Calu3 (cell line): ENCODE measurements around the gene COX11. TPM values are rescaled to one million over a fixed set of nuclear protein-coding genes. Genes with fewer than 3 reads are reported as not detected.

ENCODE experiments used
- BruUV-seq: library from RNA; stranded (reverse); fragments of 400-500 nt; replicated peaks from 2 replicates; lab custom pipeline; 2021; lab: Mats Ljungman, UMichigan
- CTCF ChIA-PET: fragments of 300-600 bp; sonication (Branson Sonifier 250); formaldehyde crosslinking; loops from one replicate; lab custom pipeline; 2022; ENCODE audit warnings: antibody characterized with exemption; lab: Charles Lee
- DNase-seq: peaks from one replicate; pipeline ENCODE4 v3.0.0; 2022
- H3K27ac Mint-ChIP-seq: one replicate; pipeline ENCODE4 v1.8.0; 2022; ENCODE audit warnings: mixed read lengths; ENCODE audit not compliant: unreplicated experiment
- H3K27me3 Mint-ChIP-seq: one replicate; pipeline ENCODE4 v1.8.0; 2022; ENCODE audit warnings: mixed read lengths; ENCODE audit not compliant: unreplicated experiment
- H3K36me3 Mint-ChIP-seq: one replicate; pipeline ENCODE4 v1.8.0; 2022; ENCODE audit warnings: mild to moderate bottlenecking, moderate library complexity, mixed read lengths; ENCODE audit not compliant: insufficient read depth, unreplicated experiment
- H3K4me1 Mint-ChIP-seq: one replicate; pipeline ENCODE4 v1.8.0; 2022; ENCODE audit warnings: mild to moderate bottlenecking, low read depth, mixed read lengths; ENCODE audit not compliant: unreplicated experiment
- H3K4me3 Mint-ChIP-seq: one replicate; pipeline ENCODE4 v1.8.0; 2022; ENCODE audit warnings: mild to moderate bottlenecking, low read depth, moderate library complexity, mixed read lengths; ENCODE audit not compliant: unreplicated experiment
- H3K9me3 Mint-ChIP-seq: one replicate; pipeline ENCODE4 v1.8.0; 2022; ENCODE audit warnings: low read depth, mixed read lengths; ENCODE audit not compliant: unreplicated experiment
- intact Hi-C: fragments of 100-400 bp; cut with micrococcal nuclease; formaldehyde crosslinking; loops from one replicate; pipeline ENCODE4 v1.10.0; 2022; ENCODE audit not compliant: unreplicated experiment
- total RNA-seq: library from RNA; stranded (reverse); gene quantifications from 2 replicates; pipeline ENCODE4 v1.2.3, GENCODE V29; 2022
- TF ChIP-seq, protein P1 (sequence below): fragments of 200-600 bp; IDR thresholded peaks from one replicate; pipeline ENCODE4 v1.8.0; 2022; ENCODE audit warnings: antibody characterized with exemption; ENCODE audit not compliant: unreplicated experiment

COX11 gene
- total RNA-seq, 1 experiment from 2014 or later, result 48.8 TPM

DNA sequence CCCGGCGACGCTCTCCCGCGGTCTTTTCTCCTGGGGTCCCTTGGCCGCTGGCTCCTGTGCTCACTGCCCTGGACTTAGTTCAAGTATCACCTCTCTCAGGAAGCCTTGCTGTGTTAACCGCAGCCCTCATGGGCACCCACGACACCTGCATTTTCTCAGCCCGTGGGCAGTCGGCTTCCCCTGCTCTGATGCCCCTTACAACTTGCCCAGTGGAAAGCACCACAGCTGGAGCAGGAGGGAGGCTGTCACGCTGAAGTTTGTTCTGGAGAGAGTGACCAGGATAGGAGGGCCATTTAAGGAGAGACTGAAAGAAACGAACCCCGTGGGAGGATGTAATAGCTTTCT lies 506 bp upstream of the COX11 start:
- H3K36me3 Mint-ChIP-seq, result no peaks in the 10 kb centered on the region
- no peaks in the 10 kb centered on the region for H3K4me1 Mint-ChIP-seq
- no peak overlapping the region for H3K4me3 Mint-ChIP-seq
- no peaks in the 10 kb centered on the region for H3K9me3 Mint-ChIP-seq
- H3K27me3 Mint-ChIP-seq, result no peaks in the 10 kb centered on the region
- TF ChIP-seq, protein P1, sequence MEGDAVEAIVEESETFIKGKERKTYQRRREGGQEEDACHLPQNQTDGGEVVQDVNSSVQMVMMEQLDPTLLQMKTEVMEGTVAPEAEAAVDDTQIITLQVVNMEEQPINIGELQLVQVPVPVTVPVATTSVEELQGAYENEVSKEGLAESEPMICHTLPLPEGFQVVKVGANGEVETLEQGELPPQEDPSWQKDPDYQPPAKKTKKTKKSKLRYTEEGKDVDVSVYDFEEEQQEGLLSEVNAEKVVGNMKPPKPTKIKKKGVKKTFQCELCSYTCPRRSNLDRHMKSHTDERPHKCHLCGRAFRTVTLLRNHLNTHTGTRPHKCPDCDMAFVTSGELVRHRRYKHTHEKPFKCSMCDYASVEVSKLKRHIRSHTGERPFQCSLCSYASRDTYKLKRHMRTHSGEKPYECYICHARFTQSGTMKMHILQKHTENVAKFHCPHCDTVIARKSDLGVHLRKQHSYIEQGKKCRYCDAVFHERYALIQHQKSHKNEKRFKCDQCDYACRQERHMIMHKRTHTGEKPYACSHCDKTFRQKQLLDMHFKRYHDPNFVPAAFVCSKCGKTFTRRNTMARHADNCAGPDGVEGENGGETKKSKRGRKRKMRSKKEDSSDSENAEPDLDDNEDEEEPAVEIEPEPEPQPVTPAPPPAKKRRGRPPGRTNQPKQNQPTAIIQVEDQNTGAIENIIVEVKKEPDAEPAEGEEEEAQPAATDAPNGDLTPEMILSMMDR, result no peak
- H3K27ac Mint-ChIP-seq, result no peak overlapping the region
- CTCF ChIA-PET, result no interaction called here
- intact Hi-C loops, result loop anchor here (2.0 kb wide), 1 partner anchor 68 kb away; the partner anchor contains the start of gene TOM1L1
- BruUV-seq, result no TSS peak
- peak; percentile 2 for DNase-seq

DNA sequence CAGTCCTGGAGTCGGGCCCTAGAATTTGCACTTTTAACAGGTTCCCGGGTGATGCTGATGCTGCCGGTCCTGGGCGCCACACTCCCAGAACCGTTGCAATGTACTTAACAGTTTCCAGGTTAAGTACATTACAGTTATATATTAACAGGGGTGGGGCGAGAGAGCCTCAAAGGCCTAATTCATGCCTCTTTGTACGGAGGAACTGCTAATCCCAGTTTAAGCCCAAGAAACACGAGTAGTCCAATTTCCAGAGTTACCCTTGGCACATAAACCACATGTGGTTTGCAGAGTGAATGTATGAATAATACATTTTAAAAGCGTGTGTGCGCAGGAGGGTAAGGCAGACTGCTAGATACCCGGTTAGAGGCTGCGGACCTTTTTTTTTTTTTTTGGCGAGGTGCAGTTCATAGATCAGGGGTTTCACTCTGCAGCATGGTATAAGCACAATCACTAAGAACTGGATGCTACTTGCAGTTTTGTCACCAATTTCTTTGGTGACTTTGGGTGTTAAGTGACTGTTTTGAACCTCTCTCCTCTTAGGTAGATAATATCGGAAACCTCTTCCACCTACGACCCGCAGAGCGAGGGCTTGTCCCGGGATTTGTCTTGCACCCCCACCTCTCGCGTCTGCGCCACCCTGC lies 713 bp downstream of the COX11 start:
- no TSS peak for BruUV-seq
- no peaks in the 10 kb centered on the region for H3K9me3 Mint-ChIP-seq
- no peaks in the 10 kb centered on the region for H3K27me3 Mint-ChIP-seq
- TF ChIP-seq, protein P1, result no peak
- no peak overlapping the region for H3K4me3 Mint-ChIP-seq
- CTCF ChIA-PET, result interaction anchor here (0.6 kb wide), 1 partner anchor 38 kb away, joined by 3 read pairs; no protein-coding TSS in a partner anchor
- no peaks in the 10 kb centered on the region for H3K36me3 Mint-ChIP-seq
- peak; percentile 58 for DNase-seq
- no peak overlapping the region for H3K27ac Mint-ChIP-seq
- no peaks in the 10 kb centered on the region for H3K4me1 Mint-ChIP-seq
- intact Hi-C loops, result loop anchor here (2.0 kb wide), 1 partner anchor 67 kb away; the partner anchor contains the start of gene TOM1L1

DNA sequence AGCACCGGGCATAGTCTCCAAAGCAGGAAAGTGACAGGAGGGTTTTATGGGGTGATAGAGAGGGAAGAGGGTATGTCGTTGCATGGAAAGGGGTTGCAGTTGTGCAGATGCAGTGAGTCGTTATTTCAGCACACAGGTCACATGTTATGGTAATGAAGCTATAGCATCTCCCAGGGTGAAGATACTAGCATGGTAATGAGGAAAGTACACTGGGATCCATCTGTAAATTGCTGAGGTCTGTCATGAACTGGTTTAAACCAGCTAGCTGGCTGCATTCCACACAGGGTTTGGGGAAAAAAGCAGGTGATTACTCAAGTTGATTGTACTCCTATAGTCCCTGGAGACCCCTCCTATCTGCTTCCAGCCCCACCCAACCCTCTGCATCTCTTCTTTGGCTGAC lies 11.7 kb downstream of the COX11 start:
- Mint-ChIP-seq H3K9me3 (no peaks in the 10 kb centered on the region), H3K36me3 (peaks cover 30% of the 10 kb centered on the region), H3K4me3 (no peak overlapping the region), H3K4me1 (no peaks in the 10 kb centered on the region), H3K27ac (no peak overlapping the region), H3K27me3 (no peaks in the 10 kb centered on the region)
- intact Hi-C loops, result no loop called here
- no peak for DNase-seq
- TF ChIP-seq, protein P1, result no peak
- BruUV-seq, result no TSS peak
- CTCF ChIA-PET, result no interaction called here

DNA sequence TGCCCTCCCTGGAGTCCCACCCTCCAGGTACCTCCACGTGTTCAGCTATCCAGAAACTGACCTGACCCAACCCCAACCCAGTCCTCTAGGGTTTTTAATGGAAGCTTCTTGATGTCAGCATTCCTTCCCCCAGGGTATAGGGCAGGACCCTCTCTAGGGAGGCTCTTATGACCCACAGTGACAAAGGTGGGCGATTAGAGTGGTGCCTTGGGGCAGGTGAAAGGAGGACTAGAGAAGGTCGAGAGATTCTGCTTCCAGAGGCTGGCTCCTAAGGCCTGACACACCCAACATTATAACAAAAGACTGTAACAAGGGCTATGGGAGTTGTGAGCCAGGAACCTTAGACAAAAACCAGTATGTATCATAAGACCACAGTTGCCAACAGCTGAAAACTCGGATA lies 17.2 kb downstream of the COX11 start:
- CTCF ChIA-PET, result no interaction called here
- H3K27ac Mint-ChIP-seq, result no peak overlapping the region
- H3K4me1 Mint-ChIP-seq, result peaks cover 15% of the 10 kb centered on the region
- no peak for DNase-seq
- BruUV-seq, result no TSS peak
- intact Hi-C loops, result no loop called here
- H3K9me3 Mint-ChIP-seq, result no peaks in the 10 kb centered on the region
- no peaks in the 10 kb centered on the region for H3K27me3 Mint-ChIP-seq
- H3K36me3 Mint-ChIP-seq, result peaks cover 10% of the 10 kb centered on the region
- TF ChIP-seq, protein P1, result no peak
- H3K4me3 Mint-ChIP-seq, result no peak overlapping the region
